ENCODE results near the gene ADA.
"Not testable (repeated sequence)": the region's sequence is repeated elsewhere in the genome, so short reads cannot be mapped to it uniquely, and the experiment has no call there.

DNA sequence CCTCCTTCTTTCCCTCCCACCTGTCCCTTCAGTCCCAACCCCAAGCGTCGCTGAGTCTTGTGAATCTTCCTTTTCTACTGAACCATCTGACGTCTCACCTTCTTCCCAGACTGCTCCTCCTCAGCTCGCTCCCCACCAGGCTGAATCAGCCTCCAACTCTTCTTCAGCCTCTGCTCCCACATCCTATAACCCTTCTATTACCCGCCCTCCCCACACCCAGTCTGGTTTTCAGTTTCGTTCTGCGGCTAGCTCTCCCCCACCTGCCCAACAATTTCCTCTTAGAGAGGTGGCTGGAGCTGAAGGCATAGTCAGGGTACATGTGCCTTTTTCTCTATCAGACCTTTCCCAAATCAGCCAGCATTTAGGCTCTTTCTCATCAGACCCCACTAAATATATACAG, 20.0 kb upstream of the ADA start:
- TF ChIP-seq, protein P1, sequence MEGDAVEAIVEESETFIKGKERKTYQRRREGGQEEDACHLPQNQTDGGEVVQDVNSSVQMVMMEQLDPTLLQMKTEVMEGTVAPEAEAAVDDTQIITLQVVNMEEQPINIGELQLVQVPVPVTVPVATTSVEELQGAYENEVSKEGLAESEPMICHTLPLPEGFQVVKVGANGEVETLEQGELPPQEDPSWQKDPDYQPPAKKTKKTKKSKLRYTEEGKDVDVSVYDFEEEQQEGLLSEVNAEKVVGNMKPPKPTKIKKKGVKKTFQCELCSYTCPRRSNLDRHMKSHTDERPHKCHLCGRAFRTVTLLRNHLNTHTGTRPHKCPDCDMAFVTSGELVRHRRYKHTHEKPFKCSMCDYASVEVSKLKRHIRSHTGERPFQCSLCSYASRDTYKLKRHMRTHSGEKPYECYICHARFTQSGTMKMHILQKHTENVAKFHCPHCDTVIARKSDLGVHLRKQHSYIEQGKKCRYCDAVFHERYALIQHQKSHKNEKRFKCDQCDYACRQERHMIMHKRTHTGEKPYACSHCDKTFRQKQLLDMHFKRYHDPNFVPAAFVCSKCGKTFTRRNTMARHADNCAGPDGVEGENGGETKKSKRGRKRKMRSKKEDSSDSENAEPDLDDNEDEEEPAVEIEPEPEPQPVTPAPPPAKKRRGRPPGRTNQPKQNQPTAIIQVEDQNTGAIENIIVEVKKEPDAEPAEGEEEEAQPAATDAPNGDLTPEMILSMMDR (IDR thresholded peaks at IDR 0.05), result not testable (repeated sequence)
- not testable (repeated sequence) for TF ChIP-seq POLR2A (IDR thresholded peaks at IDR 0.05)

Data from testis (tissue), 2 donors.